ENCODE measurements around the gene MKLN1. TPM values are rescaled to one million over a fixed set of nuclear protein-coding genes. Genes with fewer than 3 reads are reported as not detected.
A peak's percentile ranks its signal among the peaks of the same experiment; 100 is the strongest.

Gene MKLN1
- total and polyA plus RNA-seq, 7 donors, result 14.7 to 70.8 (median 42.9) TPM

DNA sequence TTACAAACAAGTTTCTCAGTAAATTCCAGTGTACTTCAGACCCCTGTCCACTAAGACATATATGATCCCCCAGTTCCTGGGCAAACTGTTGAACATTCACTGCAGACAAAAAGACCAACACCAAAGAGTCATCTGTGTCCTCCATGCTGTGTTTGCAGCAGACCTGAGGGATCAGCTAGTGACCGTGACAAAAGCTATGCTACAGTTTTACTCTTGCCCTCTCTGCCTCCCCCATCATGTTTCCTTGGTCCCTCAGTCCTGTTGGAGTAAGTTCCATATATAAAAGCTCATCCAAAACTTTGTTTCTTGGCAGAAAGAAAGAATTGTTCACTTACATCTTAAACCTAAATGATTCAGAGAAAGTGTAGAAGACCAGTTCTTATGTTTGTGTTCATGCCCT is 172.7 kb downstream of the MKLN1 start:
- TF ChIP-seq, protein P1, sequence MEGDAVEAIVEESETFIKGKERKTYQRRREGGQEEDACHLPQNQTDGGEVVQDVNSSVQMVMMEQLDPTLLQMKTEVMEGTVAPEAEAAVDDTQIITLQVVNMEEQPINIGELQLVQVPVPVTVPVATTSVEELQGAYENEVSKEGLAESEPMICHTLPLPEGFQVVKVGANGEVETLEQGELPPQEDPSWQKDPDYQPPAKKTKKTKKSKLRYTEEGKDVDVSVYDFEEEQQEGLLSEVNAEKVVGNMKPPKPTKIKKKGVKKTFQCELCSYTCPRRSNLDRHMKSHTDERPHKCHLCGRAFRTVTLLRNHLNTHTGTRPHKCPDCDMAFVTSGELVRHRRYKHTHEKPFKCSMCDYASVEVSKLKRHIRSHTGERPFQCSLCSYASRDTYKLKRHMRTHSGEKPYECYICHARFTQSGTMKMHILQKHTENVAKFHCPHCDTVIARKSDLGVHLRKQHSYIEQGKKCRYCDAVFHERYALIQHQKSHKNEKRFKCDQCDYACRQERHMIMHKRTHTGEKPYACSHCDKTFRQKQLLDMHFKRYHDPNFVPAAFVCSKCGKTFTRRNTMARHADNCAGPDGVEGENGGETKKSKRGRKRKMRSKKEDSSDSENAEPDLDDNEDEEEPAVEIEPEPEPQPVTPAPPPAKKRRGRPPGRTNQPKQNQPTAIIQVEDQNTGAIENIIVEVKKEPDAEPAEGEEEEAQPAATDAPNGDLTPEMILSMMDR (IDR thresholded peaks at IDR 0.05), result no peak
- no peaks in the 10 kb centered on the region for H3K27me3 ChIP-seq (ENCODE audit: insufficient read depth in 3 of 3, low read length in 2 of 3)
- H3K4me1 ChIP-seq, result peaks cover 14% of the 10 kb centered on the region
- ATAC-seq, result no peak
- peaks cover 3 to 42% of the 10 kb centered on the region in 2 donors for H3K36me3 ChIP-seq (ENCODE audit: insufficient read depth in 1 of 2, low read depth in 1 of 2)
- no peaks in the 10 kb centered on the region for H3K9me3 ChIP-seq
- no peak overlapping the region for H3K4me3 ChIP-seq
- intact Hi-C loops (cut with DNase I), result no loop called here
- 91 to 95% (median 94%) methylated on average over 1 of the region's 1 CpG for WGBS, 3 donors
- no peak for DNase-seq
- H3K27ac ChIP-seq, result no peak overlapping the region

DNA sequence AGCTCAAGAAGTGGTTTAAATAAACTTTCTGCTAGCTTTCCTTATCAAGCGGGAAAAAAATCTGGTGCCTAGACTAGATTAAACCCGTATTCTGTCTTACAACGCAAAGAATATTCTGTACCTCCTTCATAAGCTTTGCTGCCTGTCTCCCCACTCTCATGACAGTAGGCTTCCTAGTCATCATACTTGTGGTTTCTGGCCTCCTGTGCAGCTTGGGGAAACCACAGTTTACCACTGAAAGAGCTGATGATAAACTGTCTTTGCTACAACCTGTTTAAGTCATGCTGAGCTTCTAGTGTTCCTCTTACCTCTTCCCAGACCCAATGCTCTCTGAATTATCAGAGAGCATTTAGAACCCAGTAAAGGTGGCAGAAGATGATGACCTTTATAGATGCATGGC is 173.7 kb downstream of the MKLN1 start:
- H3K36me3 ChIP-seq (ENCODE audit: insufficient read depth in 1 of 2, low read depth in 1 of 2), result peaks cover 3 to 44% of the 10 kb centered on the region in 2 donors

DNA sequence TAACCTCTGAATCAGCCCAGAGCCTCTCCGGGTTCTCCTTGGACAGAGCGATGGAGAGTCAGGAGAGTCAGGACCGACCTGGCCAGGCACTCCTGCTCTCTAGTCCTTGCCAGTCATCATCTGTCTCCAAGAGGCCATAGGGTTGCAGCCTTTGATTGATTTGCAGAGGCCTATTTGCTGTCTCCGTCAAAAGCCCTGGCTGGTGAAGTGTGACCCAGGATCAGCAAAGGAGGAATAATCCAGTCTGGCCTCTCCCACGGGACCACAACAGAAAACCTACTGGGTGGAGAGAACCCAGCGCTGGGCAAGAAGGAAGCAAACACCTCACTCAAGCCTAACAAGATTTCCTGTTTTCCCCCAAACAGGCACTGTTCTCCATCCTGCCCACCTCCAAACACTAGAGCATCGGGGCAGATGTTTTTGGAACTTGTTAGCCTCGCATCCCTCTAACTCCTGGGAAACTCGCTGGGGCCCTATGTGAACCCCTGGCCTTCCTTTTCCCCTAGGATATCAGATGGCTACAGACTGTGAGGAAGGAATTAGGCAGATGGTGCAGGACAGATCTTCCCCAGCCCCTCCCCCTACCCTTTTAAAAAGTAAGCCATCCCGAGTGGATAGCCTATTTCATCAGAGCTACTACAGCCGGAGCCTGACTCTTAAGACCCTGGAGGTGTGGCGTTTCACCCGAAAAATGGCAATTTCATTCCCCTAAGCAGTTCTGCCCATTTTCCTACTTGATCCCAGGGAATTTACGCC is 174.4 kb downstream of the MKLN1 start:
- Histone ChIP-seq H3K27ac (no peak overlapping the region), H3K9me3 (no peaks in the 10 kb centered on the region), H3K27me3 (ENCODE audit: insufficient read depth in 3 of 3, low read length in 2 of 3) (no peaks in the 10 kb centered on the region), H3K4me1 (peaks cover 14% of the 10 kb centered on the region), H3K4me3 (no peak overlapping the region), H3K36me3 (ENCODE audit: insufficient read depth in 1 of 2, low read depth in 1 of 2) (peaks cover 0 to 37% of the 10 kb centered on the region in 2 donors)
- peak in 3 of 4 donors; percentile 11 to 15 (median 12) for ATAC-seq
- TF ChIP-seq, protein P1 (IDR thresholded peaks at IDR 0.05), result no peak
- intact Hi-C loops (cut with DNase I), result no loop called here
- DNase-seq, result no peak
- WGBS, 3 donors, result 50 to 56% (median 50%) methylated on average over 14 of the region's 14 CpGs

More for the DNA sequence above, 173.7 kb downstream of the MKLN1 start:
- Histone ChIP-seq H3K27ac (no peak overlapping the region), H3K9me3 (no peaks in the 10 kb centered on the region), H3K4me3 (no peak overlapping the region), H3K27me3 (ENCODE audit: insufficient read depth in 3 of 3, low read length in 2 of 3) (no peaks in the 10 kb centered on the region), H3K4me1 (peaks cover 14% of the 10 kb centered on the region)
- DNase-seq, result no peak
- 90 to 97% (median 96%) methylated on average over 3 of the region's 3 CpGs for WGBS, 3 donors
- TF ChIP-seq, protein P1 (IDR thresholded peaks at IDR 0.05), result no peak
- intact Hi-C loops (cut with DNase I), result no loop called here
- ATAC-seq, result peak in 1 of 4 donors; percentile 1

DNA sequence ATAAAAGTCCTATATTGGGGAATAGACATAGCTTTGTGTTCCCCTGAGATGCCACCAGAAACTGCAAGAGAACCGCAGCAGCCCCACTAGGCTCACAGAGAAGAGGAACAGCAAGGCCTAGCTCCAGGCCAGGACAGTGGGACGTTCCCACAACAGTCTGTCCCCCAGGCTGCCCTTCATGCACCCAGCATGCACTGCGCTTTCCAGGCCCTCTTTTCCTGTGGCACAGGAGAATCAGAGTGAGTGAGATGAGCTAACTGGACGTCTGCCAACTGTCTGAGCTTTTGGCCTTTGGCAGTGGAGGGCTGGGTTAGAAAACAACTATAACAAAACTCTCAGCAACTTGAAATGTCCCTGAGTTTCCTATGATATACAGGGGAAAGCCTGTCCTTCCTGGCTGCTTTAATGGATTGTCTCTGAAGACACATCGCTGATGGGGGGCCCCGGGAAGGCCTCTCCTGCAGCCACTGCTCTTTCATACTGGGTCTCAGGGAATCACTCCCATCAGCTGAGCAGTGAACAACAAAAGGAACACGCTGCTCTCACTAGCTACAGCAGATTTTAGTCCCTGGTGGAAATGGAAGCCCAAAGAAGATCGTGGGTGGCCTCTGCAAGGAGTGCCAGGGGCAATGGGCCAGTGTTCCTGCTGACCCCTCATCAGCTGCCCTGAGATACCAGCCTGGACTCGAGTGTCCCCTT is 175.3 kb downstream of the MKLN1 start:
- DNase-seq, result peak; percentile 61 to 76
- TF ChIP-seq, protein P1 (IDR thresholded peaks at IDR 0.05), result no peak
- ATAC-seq, result peak in 3 of 4 donors; percentile 43 to 53 (median 50)
- Histone ChIP-seq H3K27me3 (ENCODE audit: insufficient read depth in 3 of 3, low read length in 2 of 3) (no peaks in the 10 kb centered on the region), H3K27ac (peak overlapping the region; percentile 16), H3K9me3 (no peaks in the 10 kb centered on the region), H3K4me3 (no peak overlapping the region), H3K36me3 (ENCODE audit: insufficient read depth in 1 of 2, low read depth in 1 of 2) (peaks cover 0 to 37% of the 10 kb centered on the region in 2 donors), H3K4me1 (peaks cover 14% of the 10 kb centered on the region)
- intact Hi-C loops (cut with DNase I), result no loop called here
- WGBS, 3 donors, result 20 to 30% (median 23%) methylated on average over 9 of the region's 9 CpGs
